PC-3 (cell line): Measurements from ENCODE around the gene CFAP20DC. TPM values are rescaled to one million over a fixed set of nuclear protein-coding genes. Genes with fewer than 3 reads are reported as not detected.

Experiments used
- ATAC-seq: fragments of 200-7000 bp; cut with Tn5 transposase; 2 replicates; pipeline ENCODE4 v1.9.1; 2020; ENCODE audit warnings: mild to moderate bottlenecking, moderate library complexity
- BruUV-seq: library from RNA; stranded (reverse); fragments of 400-500 nt; replicated peaks from 2 replicates; lab custom pipeline; 2021; lab: Mats Ljungman, UMichigan
- CTCF ChIA-PET: fragments of 300-600 bp; sonication (Branson Sonifier 250); formaldehyde crosslinking; loops from one replicate; lab custom pipeline; 2022; ENCODE audit warnings: antibody characterized with exemption; lab: Charles Lee
- POLR2A ChIA-PET: fragments of 300-600 bp; sonication (Branson Sonifier 250); formaldehyde crosslinking; loops from one replicate; lab custom pipeline; 2022; ENCODE audit warnings: antibody characterized with exemption; ENCODE audit not compliant: unreplicated experiment; lab: Charles Lee
- DNase-seq: peaks from one replicate; pipeline ENCODE4 v3.0.0-alpha.2; 2015
- H2AFZ ChIP-seq: fragments of 300-600 bp; sonication (generic); 2 replicates; pipeline ENCODE4 v1.6.0; 2016; ENCODE audit warnings: antibody characterized with exemption, low read length
- H3F3A ChIP-seq: fragments of 300-600 bp; sonication (generic); one replicate; pipeline ENCODE4 v1.6.0; 2017; ENCODE audit warnings: antibody characterized with exemption, low read length, control low read depth, mild to moderate bottlenecking; ENCODE audit not compliant: unreplicated experiment
- H3K27ac ChIP-seq: fragments of 300-600 bp; sonication (generic); 2 replicates; pipeline ENCODE4 v1.5.1; 2016; ENCODE audit warnings: mild to moderate bottlenecking, low read length
- H3K27me3 ChIP-seq: fragments of 300-600 bp; sonication (generic); 2 replicates; pipeline ENCODE4 v1.6.1; 2016; ENCODE audit warnings: low read length, mixed read lengths
- H3K36me3 ChIP-seq: fragments of 300-600 bp; sonication (generic); 2 replicates; pipeline ENCODE4 v1.6.1; 2016; ENCODE audit warnings: low read depth, mixed run types, low read length, mixed read lengths
- H3K4me1 ChIP-seq: fragments of 300-600 bp; sonication (generic); 2 replicates; pipeline ENCODE4 v1.5.1; 2016; ENCODE audit warnings: low read length; ENCODE audit not compliant: insufficient read depth
- H3K4me2 ChIP-seq: fragments of 300-600 bp; sonication (generic); 2 replicates; pipeline ENCODE4 v1.6.0; 2016; ENCODE audit warnings: low read length
- H3K4me3 ChIP-seq: fragments of 300-600 bp; sonication (generic); 2 replicates; pipeline ENCODE4 v1.5.1; 2016; ENCODE audit warnings: mild to moderate bottlenecking, low read length, mixed read lengths
- H3K79me2 ChIP-seq: fragments of 300-600 bp; sonication (generic); 2 replicates; pipeline ENCODE4 v1.6.1; 2017; ENCODE audit warnings: low read length, mixed read lengths
- H3K9ac ChIP-seq: fragments of 300-600 bp; sonication (generic); 2 replicates; pipeline ENCODE4 v1.6.0; 2016; ENCODE audit warnings: mild to moderate bottlenecking, low read length
- H3K9me2 ChIP-seq: fragments of 300-600 bp; sonication (generic); replicated peaks from 2 replicates; pipeline ENCODE4 v1.6.1; 2016; ENCODE audit warnings: mixed run types, low read length, mixed read lengths
- H3K9me3 ChIP-seq: fragments of 300-600 bp; sonication (generic); 2 replicates; pipeline ENCODE4 v1.6.1; 2016; ENCODE audit warnings: low read length, mixed read lengths
- H4K20me1 ChIP-seq: fragments of 300-600 bp; sonication (generic); 2 replicates; pipeline ENCODE4 v1.6.1; 2016; ENCODE audit warnings: low read length, mixed read lengths
- EZH2 ChIP-seq: fragments of 300-600 bp; sonication (generic); IDR thresholded peaks from one replicate; pipeline ENCODE4 v1.6.1; 2017; ENCODE audit warnings: antibody characterized with exemption, mild to moderate bottlenecking, low read length; ENCODE audit not compliant: unreplicated experiment
- EZH2phosphoT487 ChIP-seq: fragments of 300-600 bp; sonication (generic); IDR thresholded peaks from 2 replicates; pipeline ENCODE4 v1.6.1; 2018; ENCODE audit warnings: mild to moderate bottlenecking, antibody characterized with exemption, low read length, borderline replicate concordance
- intact Hi-C: fragments of 100-400 bp; cut with micrococcal nuclease; formaldehyde crosslinking; loops from 2 replicates; pipeline ENCODE4 v1.9.0; 2023
- total RNA-seq: library from RNA; depleted of rRNA; stranded (reverse); fragments of >200 nt; gene quantifications from 2 replicates; pipeline ENCODE4 v1.2.3, GENCODE V29; 2014
- TF ChIP-seq, protein P1 (sequence below): fragments of 300-600 bp; sonication (generic); conservative IDR thresholded peaks from 2 replicates; pipeline ENCODE4 v1.5.1; 2017; ENCODE audit warnings: antibody characterized with exemption, low read depth, mild to moderate bottlenecking, low read length

Gene CFAP20DC
- total RNA-seq, 1 experiment from 2014 or later: 15.4 TPM

DNA sequence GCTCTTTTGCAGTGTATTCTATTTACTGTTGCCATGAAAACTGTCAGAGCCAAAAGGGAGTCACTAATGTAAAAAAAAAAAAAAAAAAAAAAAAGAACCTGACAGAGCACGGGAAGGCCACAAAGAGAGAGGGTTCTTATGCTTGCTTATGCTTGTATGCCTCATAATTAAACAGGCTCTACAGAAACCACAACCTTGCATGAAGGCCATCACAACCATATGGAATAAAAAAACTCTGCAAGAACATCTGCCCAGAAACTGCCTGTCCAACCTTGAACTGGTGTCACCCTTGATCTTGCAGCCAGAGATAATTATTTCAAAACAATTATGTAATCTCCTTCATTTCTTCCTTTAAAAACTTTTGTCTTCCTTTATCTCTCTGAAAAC, 50.1 kb downstream of the CFAP20DC start:
- DNase-seq (no peak), ATAC-seq (no peak)
- intact Hi-C loops: loop anchor here (5.0 to 10.0 kb wide), 5 partner anchors 128 to 445 kb away; no protein-coding TSS in a partner anchor
- no peaks in the 10 kb centered on the region for H3K27me3 ChIP-seq
- no peaks in the 10 kb centered on the region for H3F3A ChIP-seq
- no peaks in the 10 kb centered on the region for H3K79me2 ChIP-seq
- H3K4me3 ChIP-seq: no peak overlapping the region
- no peaks in the 10 kb centered on the region for H3K36me3 ChIP-seq
- H3K9me3 ChIP-seq: no peaks in the 10 kb centered on the region
- TF ChIP-seq EZH2phosphoT487 (no peak), EZH2 (no peak)
- TF ChIP-seq, protein P1, sequence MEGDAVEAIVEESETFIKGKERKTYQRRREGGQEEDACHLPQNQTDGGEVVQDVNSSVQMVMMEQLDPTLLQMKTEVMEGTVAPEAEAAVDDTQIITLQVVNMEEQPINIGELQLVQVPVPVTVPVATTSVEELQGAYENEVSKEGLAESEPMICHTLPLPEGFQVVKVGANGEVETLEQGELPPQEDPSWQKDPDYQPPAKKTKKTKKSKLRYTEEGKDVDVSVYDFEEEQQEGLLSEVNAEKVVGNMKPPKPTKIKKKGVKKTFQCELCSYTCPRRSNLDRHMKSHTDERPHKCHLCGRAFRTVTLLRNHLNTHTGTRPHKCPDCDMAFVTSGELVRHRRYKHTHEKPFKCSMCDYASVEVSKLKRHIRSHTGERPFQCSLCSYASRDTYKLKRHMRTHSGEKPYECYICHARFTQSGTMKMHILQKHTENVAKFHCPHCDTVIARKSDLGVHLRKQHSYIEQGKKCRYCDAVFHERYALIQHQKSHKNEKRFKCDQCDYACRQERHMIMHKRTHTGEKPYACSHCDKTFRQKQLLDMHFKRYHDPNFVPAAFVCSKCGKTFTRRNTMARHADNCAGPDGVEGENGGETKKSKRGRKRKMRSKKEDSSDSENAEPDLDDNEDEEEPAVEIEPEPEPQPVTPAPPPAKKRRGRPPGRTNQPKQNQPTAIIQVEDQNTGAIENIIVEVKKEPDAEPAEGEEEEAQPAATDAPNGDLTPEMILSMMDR: no peak
- H3K4me1 ChIP-seq: peaks cover 19% of the 10 kb centered on the region
- H3K9ac ChIP-seq: peak overlapping the region; percentile 90
- H3K9me2 ChIP-seq: no peaks in the 10 kb centered on the region
- ChIA-PET CTCF (no interaction called here), POLR2A (no interaction called here)
- no peaks in the 10 kb centered on the region for H4K20me1 ChIP-seq
- peak overlapping the region; percentile 99 for H3K27ac ChIP-seq
- H3K4me2 ChIP-seq: no peak overlapping the region
- BruUV-seq: no TSS peak
- H2AFZ ChIP-seq: no peak overlapping the region

DNA sequence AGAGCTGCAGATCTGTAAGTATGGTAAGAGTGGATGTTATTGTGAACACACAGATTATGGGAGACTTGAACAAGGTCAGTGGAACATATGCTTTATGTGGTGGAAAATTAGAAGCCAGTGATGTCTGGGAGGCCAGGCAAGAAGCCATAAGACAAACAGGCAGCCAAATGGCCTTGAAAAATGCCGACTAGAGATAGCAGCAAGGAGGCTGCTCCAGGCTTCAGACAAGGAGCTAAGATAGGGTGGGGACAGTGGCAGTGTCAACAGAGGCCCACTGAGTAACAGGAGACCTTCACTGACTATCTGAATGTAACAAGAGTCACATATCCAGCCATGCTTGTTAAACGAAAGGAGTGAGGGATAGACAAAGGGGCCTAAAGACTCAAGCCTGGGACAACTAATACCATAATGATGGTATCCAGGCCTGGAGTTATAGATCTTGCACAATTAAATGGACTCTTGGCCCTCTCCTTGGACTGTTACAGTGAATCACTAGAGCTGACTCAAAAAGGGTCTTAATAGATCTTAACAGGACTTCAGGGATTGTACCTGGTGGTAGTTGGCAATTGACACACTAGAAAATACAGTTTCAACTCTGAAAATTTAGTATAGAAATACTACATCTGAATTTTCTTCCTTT, 50.6 kb downstream of the CFAP20DC start:
- no TSS peak for BruUV-seq
- H3K9me2 ChIP-seq: no peaks in the 10 kb centered on the region
- no peak for TF ChIP-seq EZH2
- peak overlapping the region; percentile 99 for H3K27ac ChIP-seq
- no peaks in the 10 kb centered on the region for H3K9me3 ChIP-seq
- H3K9ac ChIP-seq: peak overlapping the region; percentile 90
- ChIA-PET CTCF (interaction anchor here (0.5 to 2.2 kb wide), 5 partner anchors 54 to 858 kb away, joined by 3 to 14 read pairs (median 3); no protein-coding TSS in a partner anchor), POLR2A (no interaction called here)
- no peak for DNase-seq
- no peaks in the 10 kb centered on the region for H4K20me1 ChIP-seq
- peak overlapping the region; percentile 61 for H3K4me2 ChIP-seq
- peak; percentile 3 for ATAC-seq
- intact Hi-C loops: loop anchor here (5.0 to 10.0 kb wide), 5 partner anchors 128 to 446 kb away; no protein-coding TSS in a partner anchor
- no peaks in the 10 kb centered on the region for H3K27me3 ChIP-seq
- no peaks in the 10 kb centered on the region for H3K79me2 ChIP-seq
- no peaks in the 10 kb centered on the region for H3F3A ChIP-seq
- peak overlapping the region; percentile 60 for H2AFZ ChIP-seq
- no peak overlapping the region for H3K4me3 ChIP-seq
- H3K36me3 ChIP-seq: no peaks in the 10 kb centered on the region
- H3K4me1 ChIP-seq: peaks cover 19% of the 10 kb centered on the region

DNA sequence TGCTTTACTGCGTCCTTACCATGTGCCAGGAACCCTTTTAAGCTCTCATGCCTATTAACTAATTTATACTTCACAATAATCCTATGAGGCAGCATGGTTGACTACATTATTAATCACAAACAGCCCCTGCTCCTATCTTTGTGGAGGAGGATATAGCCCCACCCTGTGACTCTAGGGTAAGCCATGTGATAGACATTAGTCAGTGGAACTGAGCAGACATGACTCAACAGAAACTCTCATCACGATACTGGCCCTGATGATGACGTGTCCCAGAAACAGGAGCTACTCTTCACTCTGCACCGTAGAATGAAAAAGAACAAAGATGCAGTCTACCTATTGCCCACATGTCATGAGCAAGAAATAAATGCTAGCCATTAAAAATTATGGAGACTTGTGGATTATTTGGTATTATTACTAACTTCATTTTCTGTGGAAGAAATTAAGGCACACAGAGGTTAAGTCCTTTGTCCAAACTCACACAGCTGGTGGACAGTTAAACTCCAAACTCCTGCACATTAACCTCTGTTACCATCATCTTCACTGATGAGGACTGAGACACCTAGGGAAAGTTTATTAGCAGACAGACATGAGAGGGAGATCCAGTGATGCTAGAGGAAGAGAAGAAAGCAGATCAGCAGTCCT, 51.2 kb downstream of the CFAP20DC start:
- ATAC-seq: peak; percentile 96
- Histone ChIP-seq H4K20me1 (no peaks in the 10 kb centered on the region), H3K9ac (peak overlapping the region; percentile 90), H3K9me2 (no peaks in the 10 kb centered on the region), H3K27me3 (no peaks in the 10 kb centered on the region), H3K79me2 (no peaks in the 10 kb centered on the region), H3K4me3 (no peak overlapping the region), H3K9me3 (no peaks in the 10 kb centered on the region), H3K36me3 (no peaks in the 10 kb centered on the region), H3F3A (no peaks in the 10 kb centered on the region), H3K4me2 (peak overlapping the region; percentile 61), H3K4me1 (peaks cover 19% of the 10 kb centered on the region), H2AFZ (peak overlapping the region; percentile 60), H3K27ac (peak overlapping the region; percentile 99)
- ChIA-PET POLR2A (no interaction called here), CTCF (interaction anchor here (0.5 to 2.2 kb wide), 5 partner anchors 54 to 859 kb away, joined by 3 to 14 read pairs (median 3); no protein-coding TSS in a partner anchor)
- DNase-seq: peak; percentile 98
- TSS peak; percentile 99 for BruUV-seq
- intact Hi-C loops: loop anchor here (1.0 to 10.0 kb wide), 7 partner anchors 54 to 446 kb away; no protein-coding TSS in a partner anchor
- TF ChIP-seq, protein P1: no peak
- TF ChIP-seq EZH2phosphoT487 (no peak), EZH2 (no peak)
